BLaER1 (cell line): ENCODE data around the gene TMED8.
"Not testable (repeated sequence)": the region's sequence is repeated elsewhere in the genome, so short reads cannot be mapped to it uniquely, and the experiment has no call there.

Source experiments
- H3K27ac ChIP-seq: shearing (Covaris generic); formaldehyde crosslinking; 2 replicates; pipeline ENCODE4 v1.8.1; 2022
- H3K27me3 ChIP-seq: shearing (Covaris generic); formaldehyde crosslinking; 2 replicates; pipeline ENCODE4 v1.8.1; 2022
- H3K36me3 ChIP-seq: shearing (Covaris generic); formaldehyde crosslinking; 2 replicates; pipeline ENCODE4 v1.8.1; 2022
- H3K4me1 ChIP-seq: shearing (Covaris generic); formaldehyde crosslinking; 2 replicates; pipeline ENCODE4 v1.8.1; 2022
- H3K4me2 ChIP-seq: shearing (Covaris generic); formaldehyde crosslinking; 2 replicates; pipeline ENCODE4 v1.8.1; 2022
- H3K4me3 ChIP-seq: shearing (Covaris generic); formaldehyde crosslinking; 2 replicates; pipeline ENCODE4 v1.8.1; 2022
- H3K9ac ChIP-seq: shearing (Covaris generic); formaldehyde crosslinking; 2 replicates; pipeline ENCODE4 v1.8.1; 2022
- H3K9me3 ChIP-seq: shearing (Covaris generic); formaldehyde crosslinking; 2 replicates; pipeline ENCODE4 v1.8.1; 2022
- H4K20me1 ChIP-seq: shearing (Covaris generic); formaldehyde crosslinking; 2 replicates; pipeline ENCODE4 v1.8.1; 2022
- Cebpa-rat ChIP-seq: shearing (Covaris generic); IDR thresholded peaks from 2 replicates; pipeline ENCODE4 v1.8.1; 2022

TMED8 gene, protein sequence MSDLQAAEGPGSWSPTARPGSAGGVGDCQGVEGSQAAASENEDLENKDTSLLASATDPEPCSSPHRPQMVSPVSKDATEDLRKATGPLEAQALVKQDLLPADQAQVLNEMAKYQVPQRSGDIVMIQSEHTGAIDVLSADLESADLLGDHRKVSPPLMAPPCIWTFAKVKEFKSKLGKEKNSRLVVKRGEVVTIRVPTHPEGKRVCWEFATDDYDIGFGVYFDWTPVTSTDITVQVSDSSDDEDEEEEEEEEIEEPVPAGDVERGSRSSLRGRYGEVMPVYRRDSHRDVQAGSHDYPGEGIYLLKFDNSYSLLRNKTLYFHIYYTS

DNA sequence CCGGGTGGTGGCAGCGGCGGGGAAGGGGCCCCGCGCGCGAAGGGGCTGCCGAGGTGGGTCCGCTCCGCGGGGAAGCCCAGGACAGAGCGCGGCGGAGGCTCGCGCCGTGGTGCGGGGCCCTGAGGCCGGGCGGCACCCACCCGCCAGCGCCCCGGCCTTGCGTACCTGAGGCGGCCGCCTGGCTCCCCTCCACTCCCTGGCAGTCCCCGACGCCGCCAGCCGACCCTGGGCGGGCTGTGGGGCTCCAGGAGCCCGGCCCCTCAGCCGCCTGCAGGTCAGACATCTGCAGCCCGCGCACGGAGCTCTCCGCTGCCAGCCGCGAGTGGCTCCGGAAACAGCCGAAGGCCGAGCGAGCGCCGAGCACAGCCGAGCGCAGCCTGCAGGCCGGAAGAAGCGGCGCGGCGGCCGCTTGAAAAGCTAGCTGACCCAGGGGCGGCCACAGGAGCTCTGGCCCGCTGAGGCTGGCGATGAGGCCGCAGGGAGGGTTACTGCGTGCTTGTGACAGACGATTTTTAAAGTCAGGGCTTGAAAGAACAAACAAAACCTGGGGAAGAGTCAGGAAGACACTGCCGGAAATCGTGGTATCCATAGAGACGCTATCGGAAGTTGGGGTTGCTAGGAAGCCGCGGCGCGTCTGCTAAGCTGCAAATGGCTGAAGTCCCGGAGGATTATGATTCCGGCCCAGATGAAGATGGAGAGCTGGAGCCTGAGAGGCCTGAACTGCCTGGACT, at the start of gene TMED8, which contains the start of gene SAMD15:
Gene TMED8 (minus strand): TSS at position 324 of the 731 bp plus-strand sequence. CDS start 41 bp downstream, at position 283.
Gene SAMD15 (plus strand): TSS at position 609 of the 731 bp plus-strand sequence. CDS start 40 bp downstream, at position 649.
- H3K27me3 ChIP-seq: no peaks in the 10 kb centered on the region
- peak within 1 kb of the TSS; percentile 90 for H3K4me3 ChIP-seq
- H4K20me1 ChIP-seq: no peaks in the 10 kb centered on the region
- peak within 1 kb of the TSS; percentile 91 for H3K9ac ChIP-seq
- TF ChIP-seq Cebpa-rat: no peak
- H3K4me1 ChIP-seq: peaks cover 28% of the 10 kb centered on the region
- no peaks in the 10 kb centered on the region for H3K36me3 ChIP-seq
- H3K4me2 ChIP-seq: peak within 1 kb of the TSS; percentile 93
- peak within 1 kb of the TSS; percentile 85 for H3K27ac ChIP-seq
- H3K9me3 ChIP-seq: no peaks in the 10 kb centered on the region

DNA sequence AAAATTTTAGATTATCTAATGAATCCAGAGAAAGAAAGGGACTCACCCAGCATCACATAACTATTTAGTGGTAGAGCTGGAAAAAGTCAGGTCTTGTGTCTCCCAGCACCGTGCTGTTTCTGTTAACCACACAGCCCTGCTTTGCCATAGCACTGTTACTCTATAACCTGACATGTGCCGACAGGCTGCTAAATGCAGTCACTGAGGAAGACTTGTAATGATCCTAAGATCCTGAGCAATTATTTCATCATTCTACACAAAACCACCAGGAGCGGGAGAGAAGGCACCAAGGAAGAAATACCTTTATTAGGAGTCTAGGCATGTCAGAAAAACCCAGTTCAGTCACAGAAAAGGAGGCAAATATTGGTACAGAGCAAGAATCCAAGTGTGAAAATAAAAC, 49.5 kb upstream of the TMED8 start:
- Histone ChIP-seq H4K20me1 (no peaks in the 10 kb centered on the region), H3K27ac (no peak overlapping the region), H3K4me3 (no peak overlapping the region), H3K9ac (no peak overlapping the region), H3K27me3 (no peaks in the 10 kb centered on the region), H3K4me2 (no peak overlapping the region), H3K4me1 (no peaks in the 10 kb centered on the region), H3K36me3 (peaks cover 97% of the 10 kb centered on the region), H3K9me3 (no peaks in the 10 kb centered on the region)
- TF ChIP-seq Cebpa-rat: no peak

DNA sequence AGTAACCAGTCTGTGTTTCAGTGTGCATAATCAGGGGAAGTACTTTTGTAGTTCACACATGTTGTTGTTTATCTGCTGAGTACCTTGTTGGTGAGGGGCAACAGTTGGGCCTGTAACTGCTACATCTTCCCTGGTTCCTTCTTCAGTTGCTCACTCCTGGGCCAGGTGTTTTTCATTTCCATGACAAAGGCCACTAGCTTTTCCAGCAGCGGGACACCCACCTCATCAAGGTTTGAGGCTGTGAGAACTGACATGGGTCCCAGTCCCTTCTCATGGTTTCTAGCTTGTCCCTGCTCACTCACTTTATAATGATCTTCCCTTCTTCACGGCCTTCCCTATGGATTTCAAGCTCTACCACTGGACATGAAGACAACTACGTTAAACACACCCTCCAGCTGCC, 48.0 kb upstream of the TMED8 start:
- H3K9ac ChIP-seq: no peak overlapping the region
- H3K27me3 ChIP-seq: no peaks in the 10 kb centered on the region
- H3K9me3 ChIP-seq: peaks cover 5% of the 10 kb centered on the region
- H3K36me3 ChIP-seq: peaks cover 82% of the 10 kb centered on the region
- H3K4me3 ChIP-seq: no peak overlapping the region
- H3K27ac ChIP-seq: no peak overlapping the region
- H3K4me1 ChIP-seq: no peaks in the 10 kb centered on the region
- no peak for TF ChIP-seq Cebpa-rat
- H4K20me1 ChIP-seq: no peaks in the 10 kb centered on the region
- H3K4me2 ChIP-seq: no peak overlapping the region

DNA sequence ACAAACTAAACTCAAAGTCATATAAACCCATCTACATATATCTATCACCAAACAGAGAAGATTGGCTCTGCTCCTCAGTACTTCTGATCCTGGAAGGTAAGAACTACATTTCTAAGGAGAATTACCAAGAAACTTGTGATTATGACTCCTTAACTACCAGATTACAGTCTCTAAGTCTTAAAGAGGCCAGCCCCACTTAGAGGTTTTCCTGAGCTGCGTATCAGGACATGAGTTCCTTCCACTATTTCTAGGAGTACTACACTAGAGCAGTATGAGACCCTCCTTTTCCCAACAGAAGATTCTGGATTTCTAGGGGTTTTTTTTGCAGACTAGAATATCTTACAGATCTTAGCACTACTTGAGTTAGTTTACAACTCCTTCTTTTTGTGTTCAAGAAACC, 46.5 kb upstream of the TMED8 start, which contains the start of gene NOXRED1:
Gene NOXRED1 (minus strand): TSS at position 101 of the 400 bp plus-strand sequence. CDS start 634 bp downstream, outside the sequence.
- H3K4me3 ChIP-seq: no peak within 1 kb of the TSS
- no peaks in the 10 kb centered on the region for H4K20me1 ChIP-seq
- TF ChIP-seq Cebpa-rat: no peak
- H3K4me1 ChIP-seq: no peaks in the 10 kb centered on the region
- H3K36me3 ChIP-seq: peaks cover 68% of the 10 kb centered on the region
- H3K27ac ChIP-seq: no peak within 1 kb of the TSS
- H3K9ac ChIP-seq: no peak within 1 kb of the TSS
- peaks cover 19% of the 10 kb centered on the region for H3K9me3 ChIP-seq
- no peak within 1 kb of the TSS for H3K4me2 ChIP-seq
- H3K27me3 ChIP-seq: no peaks in the 10 kb centered on the region

DNA sequence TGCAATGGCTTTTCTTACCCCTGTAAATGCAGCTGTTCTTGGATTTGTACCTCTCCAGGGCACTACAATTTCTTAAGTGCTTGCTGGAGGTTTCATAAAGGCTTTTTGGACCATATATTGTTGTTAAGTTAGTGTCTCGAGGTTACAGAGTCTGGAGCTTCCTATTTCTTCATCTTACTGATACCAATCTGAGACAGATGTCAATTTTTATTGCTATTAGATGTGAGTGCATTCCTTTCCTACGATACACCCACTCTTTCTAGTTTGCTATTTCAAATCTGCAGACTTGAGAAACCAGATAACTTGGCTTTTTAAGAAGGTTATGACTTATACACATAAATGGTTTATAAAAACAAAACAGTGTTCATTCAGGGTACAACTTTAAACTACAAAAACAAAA, 44.3 kb upstream of the TMED8 start:
- TF ChIP-seq Cebpa-rat: no peak
- Histone ChIP-seq H4K20me1 (no peaks in the 10 kb centered on the region), H3K27me3 (no peaks in the 10 kb centered on the region), H3K4me3 (no peak overlapping the region), H3K9ac (no peak overlapping the region), H3K9me3 (peaks cover 24% of the 10 kb centered on the region), H3K36me3 (peaks cover 45% of the 10 kb centered on the region), H3K4me2 (no peak overlapping the region), H3K4me1 (no peaks in the 10 kb centered on the region), H3K27ac (no peak overlapping the region)

DNA sequence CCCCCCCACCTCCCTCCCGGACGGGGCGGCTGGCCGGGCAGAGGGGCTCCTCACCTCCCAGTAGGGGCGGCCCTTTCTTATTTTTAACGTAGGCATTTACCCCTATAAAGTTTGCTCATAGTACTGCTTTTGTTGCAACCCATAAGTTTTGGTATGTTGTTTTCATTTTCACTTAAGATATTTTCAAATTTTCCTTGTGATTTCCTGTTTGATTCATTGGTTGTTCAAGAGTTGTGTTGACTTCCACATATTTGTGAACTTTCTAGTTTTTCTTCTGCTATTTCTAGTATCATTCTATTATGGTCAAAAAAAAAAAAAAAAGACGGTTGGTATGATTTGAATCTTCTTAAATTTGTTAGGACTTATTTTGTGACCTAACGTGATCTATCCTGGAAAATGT, 39.9 kb upstream of the TMED8 start:
- Histone ChIP-seq H3K36me3 (peaks cover 3% of the 10 kb centered on the region), H4K20me1 (no peaks in the 10 kb centered on the region), H3K27me3 (no peaks in the 10 kb centered on the region), H3K4me3 (no peak overlapping the region), H3K4me2 (no peak overlapping the region), H3K4me1 (no peaks in the 10 kb centered on the region), H3K9me3 (peaks cover 24% of the 10 kb centered on the region), H3K27ac (no peak overlapping the region), H3K9ac (no peak overlapping the region)
- no peak for TF ChIP-seq Cebpa-rat

DNA sequence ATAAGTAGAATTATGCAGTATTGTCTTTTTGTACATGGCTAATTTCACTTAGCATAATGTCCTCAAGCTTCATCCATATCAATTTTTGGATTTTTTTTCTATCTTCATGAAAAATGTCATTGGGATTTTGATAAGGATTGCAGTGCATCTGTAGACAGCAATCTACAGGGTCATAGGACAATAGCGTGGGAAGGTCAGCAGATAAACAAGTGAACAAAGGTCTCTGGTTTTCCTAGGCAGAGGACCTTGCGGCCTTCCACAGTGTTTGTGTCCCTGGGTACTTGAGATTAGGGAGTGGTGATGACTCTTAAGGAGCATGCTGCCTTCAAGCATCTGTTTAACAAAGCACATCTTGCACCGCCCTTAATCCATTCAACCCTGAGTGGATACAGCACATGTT, 39.2 kb upstream of the TMED8 start:
- H3K36me3 ChIP-seq, H3K27ac ChIP-seq, H4K20me1 ChIP-seq, H3K4me3 ChIP-seq, H3K27me3 ChIP-seq, H3K4me1 ChIP-seq, H3K4me2 ChIP-seq, H3K9ac ChIP-seq: not testable (repeated sequence)
- peaks cover 24% of the 10 kb centered on the region for H3K9me3 ChIP-seq

DNA sequence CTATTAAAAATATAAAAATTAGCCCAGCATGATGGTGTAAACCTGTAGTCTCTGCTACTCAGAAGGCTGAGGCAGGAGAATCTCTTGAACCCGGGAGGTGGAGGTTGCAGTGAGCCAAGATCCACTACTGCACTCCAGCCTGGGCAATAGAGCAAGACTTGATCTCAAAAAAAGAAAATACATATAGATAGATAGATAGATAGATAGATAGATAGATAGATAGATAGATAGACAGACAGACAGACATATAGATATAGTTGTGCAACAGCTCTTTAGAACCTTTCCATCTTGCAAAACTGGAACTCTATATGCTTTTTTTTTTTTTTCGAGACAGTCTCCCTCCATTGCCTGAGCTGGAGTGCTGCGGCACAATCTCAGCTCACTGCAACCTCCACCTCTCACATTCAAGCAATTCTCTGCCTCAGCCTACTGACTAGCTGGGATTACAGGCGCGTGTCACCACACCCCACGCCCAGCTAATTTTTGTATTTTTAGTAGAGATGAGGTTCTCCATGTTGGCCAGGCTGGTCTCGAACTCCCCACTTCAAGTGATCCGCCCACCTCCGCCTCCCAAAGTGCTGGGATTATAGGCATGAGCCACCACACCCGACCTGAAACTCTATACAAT, 38.6 kb upstream of the TMED8 start:
- H4K20me1 ChIP-seq, H3K9ac ChIP-seq: not testable (repeated sequence)

DNA sequence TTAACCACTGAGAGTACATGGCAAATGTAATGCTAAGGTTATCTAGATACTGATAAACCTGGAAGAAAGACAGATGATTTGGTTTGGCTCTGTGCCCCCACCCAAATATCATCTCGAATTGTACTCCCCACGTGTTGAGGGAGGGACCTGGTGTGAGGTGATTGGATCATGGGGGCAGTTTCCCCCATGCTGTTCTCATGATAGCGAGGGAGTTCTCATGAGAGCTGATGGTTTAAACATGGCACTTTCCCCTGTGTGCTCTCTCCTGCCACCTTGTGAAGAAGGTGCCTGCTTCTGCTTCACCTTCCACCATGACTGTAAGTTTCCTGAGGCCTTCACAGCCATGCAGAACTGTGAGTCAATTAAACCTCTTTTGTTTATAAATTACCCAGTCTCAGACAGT, 32.2 kb upstream of the TMED8 start:
- Histone ChIP-seq H3K9ac (no peak overlapping the region), H3K4me1 (peaks cover 5% of the 10 kb centered on the region; the same call in 1 of the 2 replicates), H3K4me3 (no peak overlapping the region), H3K9me3 (no peaks in the 10 kb centered on the region), H3K27ac (no peak overlapping the region), H3K36me3 (no peaks in the 10 kb centered on the region), H4K20me1 (no peaks in the 10 kb centered on the region), H3K4me2 (no peak overlapping the region), H3K27me3 (no peaks in the 10 kb centered on the region)
- TF ChIP-seq Cebpa-rat: no peak

More for the DNA sequence above, 38.6 kb upstream of the TMED8 start:
- not testable (repeated sequence) for H3K4me2 ChIP-seq, H3K36me3 ChIP-seq, H3K27me3 ChIP-seq, H3K27ac ChIP-seq, H3K4me1 ChIP-seq, H3K4me3 ChIP-seq
- H3K9me3 ChIP-seq: peaks cover 24% of the 10 kb centered on the region

DNA sequence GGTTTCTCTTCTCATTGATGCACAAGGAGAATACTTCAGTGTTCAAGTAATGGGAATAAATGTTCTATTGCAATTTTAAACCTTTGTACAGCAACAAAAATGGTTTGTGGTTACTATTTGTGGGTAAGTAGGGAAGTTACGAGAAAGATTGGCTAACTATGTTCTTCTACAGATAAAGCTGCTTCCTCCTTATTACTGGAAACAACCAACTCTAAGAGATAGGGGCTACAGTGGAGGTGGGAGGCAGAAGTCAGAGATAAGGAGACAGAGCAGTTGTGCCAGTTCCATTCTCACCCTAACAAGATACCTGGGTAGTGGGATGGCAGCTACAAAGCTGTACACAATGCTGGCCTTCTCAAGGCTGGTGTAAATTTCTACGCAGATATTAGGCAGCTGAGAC, 30.3 kb upstream of the TMED8 start:
- no peaks in the 10 kb centered on the region for H3K9me3 ChIP-seq
- H3K36me3 ChIP-seq: no peaks in the 10 kb centered on the region
- H3K4me2 ChIP-seq: peak overlapping the region; percentile 0; the same call in 1 of the 2 replicates
- H3K27ac ChIP-seq: no peak overlapping the region
- no peaks in the 10 kb centered on the region for H4K20me1 ChIP-seq
- no peak for TF ChIP-seq Cebpa-rat
- no peaks in the 10 kb centered on the region for H3K27me3 ChIP-seq
- no peak overlapping the region for H3K9ac ChIP-seq
- no peak overlapping the region for H3K4me3 ChIP-seq
- peaks cover 5% of the 10 kb centered on the region; the same call in 1 of the 2 replicates for H3K4me1 ChIP-seq
